SK-N-SH (cell line): ENCODE data around the gene TMTC2. TPM values are rescaled to one million over a fixed set of nuclear protein-coding genes. Genes with fewer than 3 reads are reported as not detected.

ENCODE experiments used
- CTCF ChIA-PET: fragments of 300-600, 350-600 bp; formaldehyde crosslinking; extraction: SDS; loops from one replicate; lab custom pipeline; 2021; lab: Yijun Ruan, JAX
- POLR2A ChIA-PET: fragments of 350-600 bp; sonication (Branson Sonifier 250); formaldehyde crosslinking; extraction: SDS; loops from one replicate; lab custom pipeline; 2020; ENCODE audit warnings: antibody characterized with exemption, inconsistent platforms; lab: Yijun Ruan, JAX
- DNase-seq: peaks from one replicate; pipeline ENCODE4 v3.0.0; 2012
- H2AFZ ChIP-seq: fragments of 200-600 bp; sonication (generic); 2 replicates; pipeline ENCODE4 v1.8.1; 2016; ENCODE audit warnings: antibody characterized with exemption, mild to moderate bottlenecking, low read depth
- H3F3A ChIP-seq: fragments of 200-600 bp; sonication (generic); replicated peaks from 2 replicates; pipeline ENCODE3; 2016; ENCODE audit warnings: antibody characterized with exemption, mild to moderate bottlenecking; ENCODE audit not compliant: insufficient read depth
- H3K27ac ChIP-seq, 2 experiments: fragments of 200-500 bp in 1 of 2; fragments of 200-600 bp in 1 of 2; sonication (Bioruptor generic) in 1 of 2; sonication (generic), shearing (Covaris generic) in 1 of 2; 2 replicates each; pipeline versions ENCODE4 v1.5.1 to v1.6.1; 2014 to 2016; ENCODE audit warnings: low read depth in 2 of 2, inconsistent platforms in 1 of 2, low read length in 1 of 2, mild to moderate bottlenecking in 1 of 2, mixed read lengths in 1 of 2
- H3K27me3 ChIP-seq: fragments of 200-600 bp; sonication (generic), shearing (Covaris generic); 2 replicates; pipeline ENCODE4 v1.6.1; 2016; ENCODE audit warnings: mixed run types; ENCODE audit not compliant: insufficient read depth
- H3K36me3 ChIP-seq, 2 experiments: fragments of 200-500 bp in 1 of 2; fragments of 200-600 bp in 1 of 2; sonication (Bioruptor generic) in 1 of 2; sonication (generic) in 1 of 2; replicated peaks in 1 of 2; 2 replicates each; pipeline versions ENCODE3 to v1.5.1; 2014 to 2016; ENCODE audit warnings: low read length in 1 of 2, mild to moderate bottlenecking in 1 of 2; ENCODE audit not compliant: insufficient read depth in 2 of 2, control insufficient read depth in 1 of 2
- H3K4me1 ChIP-seq, 2 experiments: fragments of 200-500 bp in 1 of 2; fragments of 200-600 bp in 1 of 2; sonication (Bioruptor generic) in 1 of 2; sonication (generic), shearing (Covaris generic) in 1 of 2; 2 replicates each; pipeline versions ENCODE4 v1.5.1 to v1.6.1; 2014 to 2016; ENCODE audit warnings: low read depth in 1 of 2, low read length in 1 of 2, mixed run types in 1 of 2; ENCODE audit not compliant: insufficient read depth in 2 of 2, control insufficient read depth in 1 of 2
- H3K4me2 ChIP-seq: fragments of 200-600 bp; sonication (generic), shearing (Covaris generic); 2 replicates; pipeline ENCODE4 v1.6.1; 2017; ENCODE audit warnings: mixed run types
- H3K4me3 ChIP-seq, 2 experiments: fragments of 200-500 bp in 1 of 2; fragments of 200-600 bp in 1 of 2; sonication (Bioruptor generic) in 1 of 2; sonication (generic), shearing (Covaris generic) in 1 of 2; 2 replicates each; pipeline versions ENCODE4 v1.5.1 to v1.8.1; 2014 to 2016; ENCODE audit warnings: low read depth in 2 of 2, inconsistent platforms in 1 of 2, low read length in 1 of 2, mild to moderate bottlenecking in 1 of 2, mixed read lengths in 1 of 2, moderate library complexity in 1 of 2
- H3K79me2 ChIP-seq: fragments of 200-600 bp; sonication (generic); 2 replicates; pipeline ENCODE4 v1.8.1; 2017; ENCODE audit warnings: mild to moderate bottlenecking; ENCODE audit not compliant: insufficient read depth
- H3K9ac ChIP-seq: fragments of 200-600 bp; sonication (generic); 2 replicates; pipeline ENCODE4 v1.6.1; 2017; ENCODE audit warnings: mixed run types
- H3K9me2 ChIP-seq: fragments of 200-600 bp; sonication (generic); 2 replicates; pipeline ENCODE4 v1.6.1; 2017; ENCODE audit warnings: mixed run types
- H3K9me3 ChIP-seq: fragments of 200-600 bp; sonication (generic); 2 replicates; pipeline ENCODE4 v1.6.1; 2017; ENCODE audit warnings: mixed run types, mild to moderate bottlenecking, moderate library complexity
- H4K20me1 ChIP-seq: fragments of 200-600 bp; sonication (generic); 2 replicates; pipeline ENCODE4 v1.6.1; 2017; ENCODE audit warnings: mild to moderate bottlenecking, mixed run types; ENCODE audit not compliant: insufficient read depth
- CTCF ChIP-seq: fragments of 200-600 bp; sonication (generic); IDR thresholded peaks from 2 replicates; pipeline ENCODE4 v1.6.1; 2017; ENCODE audit warnings: antibody characterized with exemption, mild to moderate bottlenecking, moderate library complexity
- ELF1 ChIP-seq: IDR thresholded peaks from 2 replicates; pipeline ENCODE4 v1.4.0; 2012
- EP300 ChIP-seq, 2 experiments: IDR thresholded peaks; 2 replicates each; pipeline versions ENCODE4 v1.4.0 to v1.6.1; 2012; ENCODE audit warnings: borderline replicate concordance in 1 of 2, low read depth in 1 of 2, low read length in 1 of 2
- FOXJ3 ChIP-seq: sonication (generic); formaldehyde crosslinking; IDR thresholded peaks from 2 replicates; pipeline ENCODE4 v1.5.1; 2020; ENCODE audit warnings: mild to moderate bottlenecking, missing genetic modification reagents
- NFIC ChIP-seq: IDR thresholded peaks from 2 replicates; pipeline ENCODE4 v1.4.0; 2012; ENCODE audit warnings: borderline replicate concordance
- NRF1 ChIP-seq: IDR thresholded peaks from 2 replicates; pipeline ENCODE4 v1.6.1; 2012; ENCODE audit warnings: low read depth, mild to moderate bottlenecking, low read length
- RXRA ChIP-seq: IDR thresholded peaks from 2 replicates; pipeline ENCODE4 v1.4.0; 2012; ENCODE audit warnings: low read depth, mild to moderate bottlenecking, borderline replicate concordance
- TCF12 ChIP-seq: IDR thresholded peaks from 2 replicates; pipeline ENCODE4 v1.4.0; 2012
- USF1 ChIP-seq: IDR thresholded peaks from 2 replicates; pipeline ENCODE4 v1.4.0; 2012; ENCODE audit warnings: low read depth, borderline replicate concordance
- ZBTB33 ChIP-seq: IDR thresholded peaks from 2 replicates; pipeline ENCODE4 v1.4.0; 2012; ENCODE audit warnings: low read depth, borderline replicate concordance
- WGBS: methylation state at CpG from one replicate; pipeline ENCODE4 v1.1.6; 2017; ENCODE audit warnings: low lambda C conversion rate; 5-methylcytosine and 5-hydroxymethylcytosine counted together
- polyA plus RNA-seq, 3 experiments: library from polyadenylated mRNA; depleted of rRNA; stranded (reverse); fragments of >200 nt; gene quantifications; 2 replicates each; pipeline ENCODE4 v1.2.3, GENCODE V29; 2012
- TF ChIP-seq, protein P1 (sequence below): fragments of 150-350 bp; IDR thresholded peaks from 2 replicates; pipeline ENCODE4 v1.6.1; 2016; ENCODE audit warnings: mild to moderate bottlenecking, low read depth, low read length

The TMTC2 gene
- polyA plus RNA-seq, 1 of the 3 experiments (the other 2 are of a cell fraction), result 4.1 TPM

DNA sequence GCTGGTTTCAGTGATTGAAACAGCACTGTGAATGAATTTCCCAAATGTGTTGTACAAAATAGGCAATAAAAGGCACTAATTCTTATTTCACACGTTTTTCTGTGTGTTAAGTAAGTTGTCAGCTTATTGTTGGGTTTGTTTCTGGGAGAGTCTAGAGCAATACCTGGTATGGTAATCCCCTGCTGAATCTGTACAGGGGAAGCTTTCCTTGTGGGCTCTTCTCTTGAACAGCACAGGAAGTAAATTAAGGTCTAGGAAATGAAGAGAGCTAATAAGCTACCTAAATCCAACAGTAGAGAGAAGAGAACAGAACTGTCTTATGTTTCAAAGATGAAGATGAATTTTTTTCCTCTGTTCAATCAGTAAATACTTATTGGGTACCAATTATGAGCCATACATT lies 406.7 kb downstream of the TMTC2 start:
- no peaks in the 10 kb centered on the region for H3K9me2 ChIP-seq
- no peaks in the 10 kb centered on the region for H3K36me3 ChIP-seq
- peaks cover 0 to 15% of the 10 kb centered on the region in 2 experiments; a peak in 3 of 4 replicates for H3K4me1 ChIP-seq
- TF ChIP-seq NFIC (no peak), RXRA (no peak), ELF1 (no peak), FOXJ3 (CRISPR knock-in tag) (no peak), USF1 (no peak), CTCF (no peak), TCF12 (no peak), ZBTB33 (no peak), NRF1 (no peak), EP300 (IDR thresholded peaks at IDR 0.05; ENCODE audit: borderline replicate concordance in 1 of 2, low read depth in 1 of 2, low read length in 1 of 2) (no peak)
- TF ChIP-seq, protein P1, sequence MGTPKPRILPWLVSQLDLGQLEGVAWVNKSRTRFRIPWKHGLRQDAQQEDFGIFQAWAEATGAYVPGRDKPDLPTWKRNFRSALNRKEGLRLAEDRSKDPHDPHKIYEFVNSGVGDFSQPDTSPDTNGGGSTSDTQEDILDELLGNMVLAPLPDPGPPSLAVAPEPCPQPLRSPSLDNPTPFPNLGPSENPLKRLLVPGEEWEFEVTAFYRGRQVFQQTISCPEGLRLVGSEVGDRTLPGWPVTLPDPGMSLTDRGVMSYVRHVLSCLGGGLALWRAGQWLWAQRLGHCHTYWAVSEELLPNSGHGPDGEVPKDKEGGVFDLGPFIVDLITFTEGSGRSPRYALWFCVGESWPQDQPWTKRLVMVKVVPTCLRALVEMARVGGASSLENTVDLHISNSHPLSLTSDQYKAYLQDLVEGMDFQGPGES, result no peak
- TF ChIP-seq, all 33 proteins: peak for 0
- CTCF ChIA-PET, result interaction anchor here (0.8 kb wide), 1 partner anchor 122 kb away, joined by 3 read pairs; no protein-coding TSS in a partner anchor
- Histone ChIP-seq H3K27me3 (no peaks in the 10 kb centered on the region), H3K4me3 (no peak overlapping the region), H4K20me1 (no peaks in the 10 kb centered on the region), H3K4me2 (no peak overlapping the region), H3K9ac (no peak overlapping the region), H3K79me2 (no peaks in the 10 kb centered on the region), H3K9me3 (no peaks in the 10 kb centered on the region), H2AFZ (no peak overlapping the region), H3K27ac (no peak overlapping the region), H3F3A (no peaks in the 10 kb centered on the region)
- DNase-seq, result no peak
- POLR2A ChIA-PET, result no interaction called here
- 48% methylated on average over 1 of the region's 1 CpG for WGBS
